Stomach (tissue), 9 donors: Measurements from ENCODE around the gene CLEC16A. TPM values are rescaled to one million over a fixed set of nuclear protein-coding genes. Genes with fewer than 3 reads are reported as not detected.
A peak's percentile ranks its signal among the peaks of the same experiment; 100 is the strongest.

Experiments
- DNase-seq, 2 donors: peaks; one replicate each; pipeline versions ENCODE4 v3.0.0 to v3.0.0-alpha.2; 2013 to 2019
- H3K27ac ChIP-seq, 5 donors: fragments of 200-600 bp in 4 of 5; sonication (generic) in 4 of 5; one replicate each; pipeline ENCODE4 v1.5.1; 2013 to 2019; ENCODE audit warnings: mild to moderate bottlenecking in 1 of 5, moderate library complexity in 1 of 5
- H3K27me3 ChIP-seq, 3 donors: fragments of 200-600 bp; sonication (generic); one replicate each; pipeline ENCODE4 v1.5.1; 2017 to 2019; ENCODE audit warnings: mixed run types in 1 of 3
- H3K36me3 ChIP-seq, 4 donors: fragments of 200-600 bp; sonication (generic); 1 replicate in 3 of 4; 2 replicates in 1 of 4; pipeline ENCODE4 v1.5.1; 2016 to 2019
- H3K4me1 ChIP-seq, 4 donors: fragments of 200-600 bp; sonication (generic); one replicate each; pipeline ENCODE4 v1.5.1; 2016 to 2019
- H3K4me3 ChIP-seq, 4 donors: fragments of 200-600 bp; sonication (generic) in 3 of 4; one replicate each; pipeline ENCODE4 v1.5.1; 2016 to 2019; ENCODE audit warnings: mild to moderate bottlenecking in 1 of 4
- H3K9me3 ChIP-seq, 4 donors: fragments of 200-600 bp; sonication (generic); one replicate each; pipeline ENCODE4 v1.5.1; 2016 to 2019
- CTCF ChIP-seq, 7 experiments: fragments of 450-650 bp in 4 of 7; fragments of 200-600 bp in 3 of 7; sonication (generic) in 3 of 7; IDR thresholded peaks; one replicate each; pipeline ENCODE4 v1.5.1; 2016 to 2019; ENCODE audit warnings: antibody characterized with exemption in 7 of 7, control low read depth in 2 of 7, mild to moderate bottlenecking in 1 of 7
- EP300 ChIP-seq: sonication (generic); formaldehyde crosslinking; IDR thresholded peaks from one replicate; pipeline ENCODE4 v1.6.1; 2017; ENCODE audit warnings: antibody characterized with exemption
- POLR2A ChIP-seq, 4 donors: fragments of 450-650 bp; IDR thresholded peaks; one replicate each; pipeline ENCODE4 v1.6.1; 2016; ENCODE audit warnings: antibody characterized with exemption in 4 of 4, control low read depth in 2 of 4, mild to moderate bottlenecking in 1 of 4, moderate library complexity in 1 of 4
- POLR2AphosphoS5 ChIP-seq, 3 donors: sonication (generic); formaldehyde crosslinking; IDR thresholded peaks; one replicate each; pipeline ENCODE4 v1.6.1; 2016; ENCODE audit warnings: antibody characterized with exemption in 3 of 3
- WGBS, 5 donors: extraction: QIAGEN DNeasy Blood & Tissue Kit in 3 of 5; methylation state at CpG; one replicate each; pipeline versions ENCODE4 v1.1.5 to v1.1.7; 2013 to 2018; 5-methylcytosine and 5-hydroxymethylcytosine counted together
- intact Hi-C: fragments of 100-400 bp; cut with DNase I; formaldehyde crosslinking; loops from one replicate; pipeline ENCODE4 v1.15.1; 2023; ENCODE audit warnings: low total_unique reads
- polyA plus RNA-seq, 3 donors: library from polyadenylated mRNA; stranded (reverse); fragments of 200-250 nt; gene quantifications; one replicate each; pipeline ENCODE4 v1.2.3, GENCODE V29; 2013
- total RNA-seq, 5 donors: library from RNA; depleted of rRNA; stranded (reverse); fragments of >200 nt; gene quantifications; one replicate each; pipeline versions ENCODE4 v1.1.0 to v1.2.3, GENCODE V29; 2014 to 2016
- donor health status: healthy with polysubstance abuse.
- donor health status: Bipolar disorder and iron deficiency.
- donor health status: healthy.

CLEC16A gene
- total and polyA plus RNA-seq, 8 donors = 5.8 to 176 (median 21.8) TPM

GRCh38 chr16:11056993-11057649 is 112.8 kb downstream of the CLEC16A start:
- Histone ChIP-seq H3K27me3 (no peaks in the 10 kb centered on the region), H3K36me3 (peaks cover 11 to 72% (median 61%) of the 10 kb centered on the region in 4 donors), H3K4me1 (no peaks in the 10 kb centered on the region), H3K27ac (no peak overlapping the region), H3K4me3 (no peak overlapping the region), H3K9me3 (no peaks in the 10 kb centered on the region)
- TF ChIP-seq POLR2AphosphoS5 (IDR thresholded peaks at IDR 0.05) (no peak), EP300 (no peak), POLR2A (IDR thresholded peaks at IDR 0.05) (no peak), CTCF (IDR thresholded peaks at IDR 0.05) (no peak)
- intact Hi-C loops = no loop called here
- 84 to 97% (median 90%) methylated on average over 12 of the region's 12 CpGs for WGBS, 5 donors
- no peak for DNase-seq

GRCh38 chr16:11057711-11058345 is 113.5 kb downstream of the CLEC16A start:
- Histone ChIP-seq H3K9me3 (no peaks in the 10 kb centered on the region), H3K36me3 (peaks cover 11 to 68% (median 58%) of the 10 kb centered on the region in 4 donors), H3K4me1 (no peaks in the 10 kb centered on the region), H3K27me3 (no peaks in the 10 kb centered on the region), H3K27ac (no peak overlapping the region), H3K4me3 (no peak overlapping the region)
- WGBS, 5 donors = 92 to 97% (median 95%) methylated on average over 9 of the region's 9 CpGs
- intact Hi-C loops = no loop called here
- TF ChIP-seq CTCF (IDR thresholded peaks at IDR 0.05) (no peak), EP300 (no peak), POLR2AphosphoS5 (IDR thresholded peaks at IDR 0.05) (no peak), POLR2A (IDR thresholded peaks at IDR 0.05) (no peak)
- DNase-seq = no peak

- no peak overlapping the region for H3K4me3 ChIP-seq
- H3K9me3 ChIP-seq = no peaks in the 10 kb centered on the region
- WGBS, 5 donors = 72 to 82% (median 77%) methylated on average over 5 of the region's 5 CpGs
- peak in 1 of 2 donors; percentile 55 for DNase-seq
- TF ChIP-seq POLR2AphosphoS5 (IDR thresholded peaks at IDR 0.05) = no peak
- TF ChIP-seq EP300 = no peak
- no peak for TF ChIP-seq CTCF (IDR thresholded peaks at IDR 0.05)
- TF ChIP-seq POLR2A (IDR thresholded peaks at IDR 0.05) = no peak
- H3K36me3 ChIP-seq = peaks cover 13 to 62% (median 53%) of the 10 kb centered on the region in 4 donors
- H3K27ac ChIP-seq = no peak overlapping the region
- no peaks in the 10 kb centered on the region for H3K27me3 ChIP-seq
- intact Hi-C loops = no loop called here
- no peaks in the 10 kb centered on the region for H3K4me1 ChIP-seq
Observed at GRCh38 chr16:11058832-11059231, 114.5 kb downstream of the CLEC16A start.

GRCh38 chr16:11059588-11059987 is 115.2 kb downstream of the CLEC16A start:
- no peak for DNase-seq
- Histone ChIP-seq H3K36me3 (peaks cover 17 to 62% (median 48%) of the 10 kb centered on the region in 4 donors), H3K9me3 (no peaks in the 10 kb centered on the region), H3K4me1 (no peaks in the 10 kb centered on the region), H3K4me3 (no peak overlapping the region), H3K27ac (no peak overlapping the region), H3K27me3 (no peaks in the 10 kb centered on the region)
- WGBS, 5 donors = 87 to 98% (median 96%) methylated on average over 4 of the region's 4 CpGs
- intact Hi-C loops = no loop called here
- no peak for TF ChIP-seq CTCF (IDR thresholded peaks at IDR 0.05)
- TF ChIP-seq POLR2AphosphoS5 (IDR thresholded peaks at IDR 0.05) = no peak
- no peak for TF ChIP-seq POLR2A (IDR thresholded peaks at IDR 0.05)
- TF ChIP-seq EP300 = no peak
